ENCODE measurements around the gene AGAP1.

GRCh38 chr2:235447210-235447609 is 46.6 kb upstream of the AGAP1 start:
- no peak for TF ChIP-seq CTCF (IDR thresholded peaks at IDR 0.05; ENCODE audit: insufficient read depth, low read depth, low read length)
- no peak for TF ChIP-seq EZH2 (IDR thresholded peaks at IDR 0.05; ENCODE audit: insufficient read depth, low read length)
